Mucosa of descending colon (tissue), 3 donors: Measurements from ENCODE around the gene SPATA31E1. TPM values are rescaled to one million over a fixed set of nuclear protein-coding genes. Genes with fewer than 3 reads are reported as not detected.

Source experiments
- ATAC-seq: fragments of 200-7000 bp; cut with Tn5 transposase; one replicate; pipeline ENCODE4 v1.9.1; 2020; ENCODE audit warnings: mild to moderate bottlenecking, moderate library complexity
- DNase-seq, 3 donors: peaks; one replicate each; pipeline ENCODE4 v3.0.0-alpha.2; 2020
- H3K36me3 ChIP-seq: fragments of 200-600 bp; one replicate; pipeline ENCODE4 v1.8.0; 2021; ENCODE audit warnings: low read depth, mild to moderate bottlenecking
- H3K4me1 ChIP-seq: fragments of 200-600 bp; one replicate; pipeline ENCODE4 v1.8.0; 2021; ENCODE audit warnings: low read depth, mild to moderate bottlenecking
- H3K4me3 ChIP-seq: fragments of 200-600 bp; one replicate; pipeline ENCODE4 v1.8.0; 2021; ENCODE audit warnings: mild to moderate bottlenecking
- H3K9me3 ChIP-seq: fragments of 200-600 bp; one replicate; pipeline ENCODE4 v1.8.0; 2021; ENCODE audit warnings: mild to moderate bottlenecking
- CTCF ChIP-seq: fragments of 200-600 bp; IDR thresholded peaks from one replicate; pipeline ENCODE4 v1.8.0; 2022; ENCODE audit warnings: antibody characterized with exemption, mild to moderate bottlenecking
- intact Hi-C, 2 donors: fragments of 100-400 bp; cut with DNase I in 1 of 2; cut with micrococcal nuclease in 1 of 2; formaldehyde crosslinking; loops; one replicate each; pipeline versions ENCODE4 v1.11.0 to v1.11.1; 2022; cut with DNase I, micrococcal nuclease
- total RNA-seq, 3 donors: library from RNA; stranded (reverse); fragmentation: NEBNext Ultra II Directional in 2 of 3; extraction: Animal tissue kit (Norgen Biotek cat#: 25700) in 2 of 3; gene quantifications; one replicate each; pipeline versions ENCODE4 v1.2.1 to v1.2.4, GENCODE V29; 2021 to 2023
- donor health status: DM: no; HTN: no; CAD: no; lungs with moderate emphysema.
- donor health status: DM: no; HTN: no; CAD: no.
- donor health status: DM: no; HTN: yes; CAD: no.

SPATA31E1 gene
- total RNA-seq, 3 donors from 2014 or later: 0.06 TPM; not detected in 2

- ATAC-seq (no peak), DNase-seq (no peak)
- Histone ChIP-seq H3K4me3 (no peak overlapping the region), H3K36me3 (no peaks in the 10 kb centered on the region), H3K9me3 (no peaks in the 10 kb centered on the region), H3K4me1 (peaks cover 9% of the 10 kb centered on the region)
- intact Hi-C loops: no loop called here
- TF ChIP-seq CTCF: no peak
Measured at GRCh38 chr9:87880683-87881082, 2.0 kb upstream of the SPATA31E1 start.

GRCh38 chr9:87883274-87883673 is 597 bp downstream of the SPATA31E1 start:
- Histone ChIP-seq H3K4me1 (peaks cover 4% of the 10 kb centered on the region), H3K9me3 (no peaks in the 10 kb centered on the region), H3K36me3 (no peaks in the 10 kb centered on the region), H3K4me3 (no peak overlapping the region)
- ATAC-seq (no peak), DNase-seq (no peak)
- TF ChIP-seq CTCF: no peak
- intact Hi-C loops: no loop called here

GRCh38 chr9:87883990-87884389 is 1.3 kb downstream of the SPATA31E1 start:
- no peak for TF ChIP-seq CTCF
- ATAC-seq: no peak
- peak in 1 of 3 donors; percentile 43 for DNase-seq
- Histone ChIP-seq H3K4me1 (peaks cover 4% of the 10 kb centered on the region), H3K9me3 (no peaks in the 10 kb centered on the region), H3K36me3 (no peaks in the 10 kb centered on the region), H3K4me3 (no peak overlapping the region)
- intact Hi-C loops: no loop called here

GRCh38 chr9:87884578-87885459 is 2.1 kb downstream of the SPATA31E1 start:
- ATAC-seq (no peak), DNase-seq (no peak)
- H3K9me3 ChIP-seq: no peaks in the 10 kb centered on the region
- no peak for TF ChIP-seq CTCF
- H3K36me3 ChIP-seq: no peaks in the 10 kb centered on the region
- intact Hi-C loops: no loop called here
- no peak overlapping the region for H3K4me3 ChIP-seq
- H3K4me1 ChIP-seq: no peaks in the 10 kb centered on the region

- ATAC-seq (no peak), DNase-seq (no peak)
- intact Hi-C loops: no loop called here
- H3K9me3 ChIP-seq: no peaks in the 10 kb centered on the region
- H3K36me3 ChIP-seq: no peaks in the 10 kb centered on the region
- H3K4me1 ChIP-seq: no peaks in the 10 kb centered on the region
- H3K4me3 ChIP-seq: no peak overlapping the region
- TF ChIP-seq CTCF: no peak
Measured at GRCh38 chr9:87885484-87886189, 3.0 kb downstream of the SPATA31E1 start.
